SK-N-SH treated with all-trans-retinoic acid at 6 μM for 48 hours (cell line): Measurements from ENCODE around the gene TTF2.

Experiments
- ATAC-seq: fragments of 200-7000 bp; cut with Tn5 transposase; 3 replicates; pipeline ENCODE4 v1.9.1; 2020; ENCODE audit warnings: mild to moderate bottlenecking, moderate library complexity
- ARNTL ChIP-seq: fragments of 450-650 bp; formaldehyde crosslinking; IDR thresholded peaks from 2 replicates; pipeline ENCODE4 v1.5.0; 2020; ENCODE audit warnings: low read depth, mild to moderate bottlenecking, moderate library complexity, borderline replicate concordance
- CREB5 ChIP-seq: fragments of 250-450 bp; sonication (Bioruptor Pico); IDR thresholded peaks from 2 replicates; pipeline ENCODE4 v1.5.1; 2020; ENCODE audit warnings: low read depth, mild to moderate bottlenecking, moderate library complexity
- CSDC2 ChIP-seq: fragments of 250-450 bp; sonication (Bioruptor Pico); IDR thresholded peaks from 2 replicates; pipeline ENCODE4 v1.5.0; 2020; ENCODE audit warnings: mild to moderate bottlenecking, moderate library complexity
- CSRNP3 ChIP-seq: fragments of 250-450 bp; sonication (Bioruptor Pico); IDR thresholded peaks from 2 replicates; pipeline ENCODE4 v1.5.1; 2021; ENCODE audit warnings: mild to moderate bottlenecking, moderate library complexity
- ESRRG ChIP-seq: fragments of 250-450 bp; sonication (Bioruptor Pico); IDR thresholded peaks from 2 replicates; pipeline ENCODE4 v1.6.1; 2021; ENCODE audit warnings: mild to moderate bottlenecking
- GLIS3 ChIP-seq: fragments of 250-450 bp; sonication (Bioruptor Pico); IDR thresholded peaks from 2 replicates; pipeline ENCODE4 v1.5.0; 2020; ENCODE audit warnings: mild to moderate bottlenecking, moderate library complexity
- ISL1 ChIP-seq: fragments of 250-450 bp; sonication (Bioruptor Pico); IDR thresholded peaks from 2 replicates; pipeline ENCODE4 v2.1.2; 2022; ENCODE audit warnings: mild to moderate bottlenecking, moderate library complexity
- OSR1 ChIP-seq: fragments of 250-450 bp; sonication (Bioruptor Pico); IDR thresholded peaks from 2 replicates; pipeline ENCODE4 v1.8.0; 2022; ENCODE audit warnings: moderate library complexity, mild to moderate bottlenecking, inconsistent platforms
- PATZ1 ChIP-seq: fragments of 250-450 bp; sonication (Bioruptor Pico); IDR thresholded peaks from 2 replicates; pipeline ENCODE4 v1.8.0; 2020; ENCODE audit warnings: mild to moderate bottlenecking, moderate library complexity, borderline replicate concordance
- PPARA ChIP-seq: fragments of 250-450 bp; sonication (Bioruptor Pico); IDR thresholded peaks from 2 replicates; pipeline ENCODE4 v1.5.0; 2020; ENCODE audit warnings: mild to moderate bottlenecking, borderline replicate concordance
- RARB ChIP-seq: fragments of 250-450 bp; sonication (Bioruptor Pico); IDR thresholded peaks from 2 replicates; pipeline ENCODE4 v1.8.0; 2021; ENCODE audit warnings: mild to moderate bottlenecking, moderate library complexity
- SNAI2 ChIP-seq: fragments of 250-450 bp; sonication (Bioruptor Pico); IDR thresholded peaks from 2 replicates; pipeline ENCODE4 v1.5.0; 2020; ENCODE audit warnings: mild to moderate bottlenecking, moderate library complexity
- TCF4 ChIP-seq: fragments of 250-450 bp; sonication (Bioruptor Pico); IDR thresholded peaks from 2 replicates; pipeline ENCODE4 v1.8.0; 2021; ENCODE audit warnings: mild to moderate bottlenecking, moderate library complexity, borderline replicate concordance
- TOX ChIP-seq: fragments of 250-450 bp; sonication (Bioruptor Pico); IDR thresholded peaks from 2 replicates; pipeline ENCODE4 v1.8.0; 2021; ENCODE audit warnings: mild to moderate bottlenecking, moderate library complexity, borderline replicate concordance
- TSHZ2 ChIP-seq: fragments of 250-450 bp; sonication (Bioruptor Pico); IDR thresholded peaks from 2 replicates; pipeline ENCODE4 v1.5.0; 2020; ENCODE audit warnings: mild to moderate bottlenecking, moderate library complexity
- ZC3H10 ChIP-seq: fragments of 250-450 bp; sonication (Bioruptor Pico); IDR thresholded peaks from 2 replicates; pipeline ENCODE4 v1.5.1; 2021; ENCODE audit warnings: mild to moderate bottlenecking, moderate library complexity
- ZFP3 ChIP-seq: fragments of 250-450 bp; sonication (Bioruptor Pico); IDR thresholded peaks from 2 replicates; pipeline ENCODE4 v1.5.0; 2020; ENCODE audit warnings: mild to moderate bottlenecking, moderate library complexity
- ZNF565 ChIP-seq: fragments of 450-650 bp; formaldehyde crosslinking; conservative IDR thresholded peaks from 2 replicates; pipeline ENCODE4 v1.5.0; 2020; ENCODE audit warnings: low read depth, mild to moderate bottlenecking, moderate library complexity
- ZNF70 ChIP-seq: fragments of 450-650 bp; formaldehyde crosslinking; IDR thresholded peaks from 2 replicates; pipeline ENCODE4 v1.5.0; 2020; ENCODE audit warnings: mild to moderate bottlenecking, moderate library complexity
- ZNF8 ChIP-seq: fragments of 450-650 bp; formaldehyde crosslinking; IDR thresholded peaks from 2 replicates; pipeline ENCODE4 v1.5.0; 2020; ENCODE audit warnings: mild to moderate bottlenecking, moderate library complexity

The TTF2 gene

GRCh38 chr1:117037802-117038201 lies 22.3 kb upstream of the TTF2 start:
- no peak for ATAC-seq
- TF ChIP-seq ARNTL (CRISPR knock-in tag) (no peak), CSDC2 (CRISPR knock-in tag) (no peak), RARB (CRISPR knock-in tag) (no peak), PPARA (CRISPR knock-in tag) (no peak), TSHZ2 (CRISPR knock-in tag) (peak; percentile 72; the same call in 1 of the 2 replicates), TCF4 (CRISPR knock-in tag) (peak; percentile 81), GLIS3 (CRISPR knock-in tag) (no peak), ZFP3 (CRISPR knock-in tag) (no peak), ZNF70 (CRISPR knock-in tag) (no peak), ZNF8 (no peak)

- no peak for ATAC-seq
- no peak for TF ChIP-seq SNAI2 (CRISPR knock-in tag)
- no peak for TF ChIP-seq CREB5
- TF ChIP-seq OSR1 (CRISPR knock-in tag) = no peak
- TF ChIP-seq TSHZ2 (CRISPR knock-in tag) = no peak
- no peak for TF ChIP-seq RARB (CRISPR knock-in tag)
- TF ChIP-seq GLIS3 (CRISPR knock-in tag) = no peak
- TF ChIP-seq ZC3H10 (CRISPR knock-in tag) = no peak
- no peak for TF ChIP-seq ISL1 (CRISPR knock-in tag)
- TF ChIP-seq ESRRG (CRISPR knock-in tag) = no peak
- TF ChIP-seq ZNF8 = no peak
- no peak for TF ChIP-seq PATZ1 (CRISPR knock-in tag)
- no peak for TF ChIP-seq ZNF565 (CRISPR knock-in tag)
- no peak for TF ChIP-seq CSRNP3 (CRISPR knock-in tag)
- no peak for TF ChIP-seq ZFP3 (CRISPR knock-in tag)
- TF ChIP-seq ZNF70 (CRISPR knock-in tag) = no peak
- TF ChIP-seq TCF4 (CRISPR knock-in tag) = no peak
- no peak for TF ChIP-seq CSDC2 (CRISPR knock-in tag)
Measured at GRCh38 chr1:117038236-117038635, 21.9 kb upstream of the TTF2 start.

GRCh38 chr1:117044217-117044616 lies 15.9 kb upstream of the TTF2 start:
- no peak for ATAC-seq
- TF ChIP-seq CREB5 (no peak), CSDC2 (CRISPR knock-in tag) (no peak), ZNF565 (CRISPR knock-in tag) (no peak), TSHZ2 (CRISPR knock-in tag) (no peak), ARNTL (CRISPR knock-in tag) (no peak), ZNF8 (no peak), TOX (CRISPR knock-in tag) (no peak), ESRRG (CRISPR knock-in tag) (no peak), OSR1 (CRISPR knock-in tag) (no peak), ZC3H10 (CRISPR knock-in tag) (no peak), PPARA (CRISPR knock-in tag) (no peak), CSRNP3 (CRISPR knock-in tag) (no peak)
